GM23338 (cell line): ENCODE measurements around the gene PROP1. TPM values are rescaled to one million over a fixed set of nuclear protein-coding genes. Genes with fewer than 3 reads are reported as not detected.
A peak's percentile ranks its signal among the peaks of the same experiment; 100 is the strongest.

Source experiments
- ATAC-seq: fragments of 200-7000 bp; cut with Tn5 transposase; 3 replicates; pipeline ENCODE4 v1.9.1; 2020
- DNase-seq: peaks from one replicate; pipeline ENCODE4 v3.0.0-alpha.2; 2015; ENCODE audit warnings: low spot score
- H2AFZ ChIP-seq: fragments of 200-600 bp; sonication (generic); 2 replicates; pipeline ENCODE4 v1.8.0; 2016; ENCODE audit warnings: antibody characterized with exemption, mild to moderate bottlenecking, moderate library complexity
- H3F3A ChIP-seq: fragments of 200-600 bp; sonication (generic); replicated peaks from 2 replicates; pipeline ENCODE4 v1.8.0; 2017; ENCODE audit warnings: antibody characterized with exemption, mixed run types, low read depth
- H3K27ac ChIP-seq: fragments of 200-600 bp; sonication (generic); 2 replicates; pipeline ENCODE4 v1.6.1; 2016; ENCODE audit warnings: low read depth
- H3K27me3 ChIP-seq: fragments of 200-600 bp; sonication (generic); 2 replicates; pipeline ENCODE4 v1.8.0; 2016; ENCODE audit warnings: mild to moderate bottlenecking, mixed run types, moderate library complexity; ENCODE audit not compliant: insufficient read depth
- H3K36me3 ChIP-seq: fragments of 200-600 bp; sonication (generic); 2 replicates; pipeline ENCODE4 v1.8.0; 2016; ENCODE audit warnings: mild to moderate bottlenecking; ENCODE audit not compliant: insufficient read depth
- H3K4me1 ChIP-seq: fragments of 200-600 bp; sonication (generic); 2 replicates; pipeline ENCODE4 v1.8.0; 2016; ENCODE audit warnings: mild to moderate bottlenecking, moderate library complexity; ENCODE audit not compliant: insufficient read depth
- H3K4me2 ChIP-seq: fragments of 200-600 bp; sonication (generic); 2 replicates; pipeline ENCODE4 v1.7.1; 2017; ENCODE audit warnings: mixed run types
- H3K4me3 ChIP-seq: fragments of 200-600 bp; sonication (generic); 2 replicates; pipeline ENCODE4 v1.6.1; 2016; ENCODE audit warnings: mixed run types
- H3K79me2 ChIP-seq: fragments of 200-600 bp; sonication (generic); replicated peaks from 2 replicates; pipeline ENCODE4 v1.8.0; 2017; ENCODE audit warnings: mild to moderate bottlenecking; ENCODE audit not compliant: insufficient read depth
- H3K9me2 ChIP-seq: fragments of 200-600 bp; sonication (generic); 2 replicates; pipeline ENCODE4 v1.8.0; 2017; ENCODE audit not compliant: insufficient read depth
- H4K20me1 ChIP-seq: fragments of 200-600 bp; sonication (generic); replicated peaks from 2 replicates; pipeline ENCODE4 v1.8.0; 2017; ENCODE audit warnings: mild to moderate bottlenecking; ENCODE audit not compliant: insufficient read depth
- H3K27ac Mint-ChIP-seq: 2 replicates; pipeline ENCODE4 v1.8.0; 2020; ENCODE audit warnings: inconsistent platforms, mild to moderate bottlenecking, moderate library complexity, mixed read lengths
- H3K27me3 Mint-ChIP-seq: 3 replicates; pipeline ENCODE4 v1.8.0; 2022; ENCODE audit warnings: low read depth, mild to moderate bottlenecking, moderate library complexity, mixed read lengths, inconsistent platforms; ENCODE audit not compliant: insufficient read depth, poor library complexity
- H3K36me3 Mint-ChIP-seq: 3 replicates; pipeline ENCODE4 v1.8.0; 2021; ENCODE audit warnings: low read depth, mild to moderate bottlenecking, inconsistent platforms, moderate library complexity, mixed read lengths
- H3K4me1 Mint-ChIP-seq: 3 replicates; pipeline ENCODE4 v1.8.0; 2020; ENCODE audit warnings: mild to moderate bottlenecking, inconsistent platforms, mixed read lengths
- H3K4me3 Mint-ChIP-seq: 3 replicates; pipeline ENCODE4 v1.8.0; 2021; ENCODE audit warnings: moderate library complexity, mild to moderate bottlenecking, inconsistent platforms, mixed read lengths
- H3K9me3 Mint-ChIP-seq: 3 replicates; pipeline ENCODE4 v1.8.0; 2020; ENCODE audit warnings: moderate library complexity, mild to moderate bottlenecking, inconsistent platforms, mixed read lengths
- CREB1 ChIP-seq: fragments of 250-450 bp; sonication (Bioruptor Pico); IDR thresholded peaks from 2 replicates; pipeline ENCODE4 v1.5.0; 2020; ENCODE audit warnings: low read depth, mild to moderate bottlenecking, moderate library complexity
- CTCF ChIP-seq, 2 experiments: fragments of 200-600 bp in 1 of 2; sonication (generic) in 1 of 2; conservative IDR thresholded peaks; 2 replicates each; pipeline versions ENCODE4 v1.5.1 to v1.6.1; 2016 to 2017; ENCODE audit warnings: antibody characterized with exemption in 2 of 2, low read depth in 2 of 2, mild to moderate bottlenecking in 2 of 2, moderate library complexity in 1 of 2
- ETS1 ChIP-seq: IDR thresholded peaks from 2 replicates; pipeline ENCODE4 v1.6.1; 2016; ENCODE audit warnings: antibody characterized with exemption
- EZH2 ChIP-seq: fragments of 200-600 bp; sonication (generic); IDR thresholded peaks from one replicate; pipeline ENCODE4 v1.8.0; 2017; ENCODE audit warnings: antibody characterized with exemption, mild to moderate bottlenecking, low read depth; ENCODE audit not compliant: unreplicated experiment
- EZH2phosphoT487 ChIP-seq: fragments of 200-600 bp; sonication (generic); IDR thresholded peaks from one replicate; pipeline ENCODE4 v1.8.1; 2018; ENCODE audit warnings: antibody characterized with exemption; ENCODE audit not compliant: unreplicated experiment
- JUNB ChIP-seq: IDR thresholded peaks from one replicate; pipeline ENCODE4 v1.6.1; 2016; ENCODE audit warnings: antibody characterized with exemption; ENCODE audit not compliant: unreplicated experiment
- NANOG ChIP-seq: IDR thresholded peaks from 2 replicates; pipeline ENCODE4 v1.6.1; 2016; ENCODE audit warnings: antibody characterized with exemption, borderline replicate concordance
- POLR2AphosphoS5 ChIP-seq: IDR thresholded peaks from 2 replicates; pipeline ENCODE4 v1.6.1; 2016; ENCODE audit warnings: antibody characterized with exemption, low read depth
- REST ChIP-seq: IDR thresholded peaks from one replicate; pipeline ENCODE4 v1.6.1; 2018; ENCODE audit warnings: antibody characterized with exemption; ENCODE audit not compliant: unreplicated experiment
- STAT1 ChIP-seq: IDR thresholded peaks from one replicate; pipeline ENCODE4 v1.6.1; 2016; ENCODE audit warnings: antibody characterized with exemption; ENCODE audit not compliant: unreplicated experiment
- ZNF114 ChIP-seq: fragments of 250-450 bp; sonication (Bioruptor Pico); IDR thresholded peaks from 2 replicates; pipeline ENCODE4 v1.5.0; 2020; ENCODE audit warnings: mild to moderate bottlenecking, moderate library complexity
- ZNF331 ChIP-seq: fragments of 250-450 bp; sonication (Bioruptor Pico); IDR thresholded peaks from 2 replicates; pipeline ENCODE4 v1.5.0; 2020; ENCODE audit warnings: low read depth, mild to moderate bottlenecking, moderate library complexity
- ZNF462 ChIP-seq: fragments of 250-450 bp; sonication (Bioruptor Pico); IDR thresholded peaks from 2 replicates; pipeline ENCODE4 v1.5.0; 2020; ENCODE audit warnings: mild to moderate bottlenecking, moderate library complexity
- polyA plus RNA-seq: library from polyadenylated mRNA; unstranded; fragments of >200 nt; fragmentation: Nextera tagmentation; extraction: Ambion mirVana; gene quantifications from 2 replicates; pipeline ENCODE4 v1.2.1, GENCODE V29; 2016
- total RNA-seq: library from RNA; depleted of rRNA; stranded (reverse); fragments of >200 nt; shearing (Covaris generic); gene quantifications from 2 replicates; pipeline ENCODE4 v1.2.3, GENCODE V29; 2014

Gene PROP1
- total and polyA plus RNA-seq, 2 experiments from 2014 or later: not detected

GRCh38 chr5:177959315-177959714 lies 36.7 kb downstream of the PROP1 start:
- peaks cover 37% of the 10 kb centered on the region for H3K36me3 Mint-ChIP-seq
- Histone ChIP-seq H4K20me1 (no peaks in the 10 kb centered on the region), H3K9me2 (no peaks in the 10 kb centered on the region), H3K27me3 (no peaks in the 10 kb centered on the region), H3K4me3 (no peak overlapping the region), H3K4me2 (peak overlapping the region; percentile 25; the same call in 1 of the 2 replicates), H3F3A (no peaks in the 10 kb centered on the region), H2AFZ (no peak overlapping the region), H3K27ac (peak overlapping the region; percentile 88; the same call in 1 of the 2 replicates), H3K36me3 (no peaks in the 10 kb centered on the region), H3K4me1 (peaks cover 2% of the 10 kb centered on the region; the same call in 1 of the 2 replicates), H3K79me2 (no peaks in the 10 kb centered on the region)
- peaks cover 11% of the 10 kb centered on the region for H3K9me3 Mint-ChIP-seq
- TF ChIP-seq ZNF462 (CRISPR knock-in tag) (no peak), CTCF (conservative IDR thresholded peaks at IDR 0.05; ENCODE audit: low read depth in 2 of 2) (no peak), POLR2AphosphoS5 (no peak), ZNF331 (CRISPR knock-in tag) (no peak), REST (no peak), EZH2phosphoT487 (no peak), ZNF114 (no peak), ETS1 (no peak), NANOG (no peak), CREB1 (CRISPR knock-in tag) (no peak), JUNB (no peak), STAT1 (no peak), EZH2 (no peak)
- peak; percentile 29 for ATAC-seq
- H3K4me3 Mint-ChIP-seq: peak overlapping the region; percentile 27; the same call in 1 of the 3 replicates
- peak overlapping the region; percentile 90 for H3K27ac Mint-ChIP-seq
- DNase-seq: peak; percentile 52
- peaks cover 19% of the 10 kb centered on the region for H3K4me1 Mint-ChIP-seq
- H3K27me3 Mint-ChIP-seq: peaks cover 17% of the 10 kb centered on the region
